SKM-1 treated with dmso at 0.1 percent for 144 hours (cell line): ENCODE measurements around the gene GRIK4.

ENCODE experiments used
- DNase-seq: peaks from one replicate; lab custom pipeline; 2025; ENCODE audit not compliant: unreplicated experiment; lab: John Stamatoyannopoulos, UW

The GRIK4 gene

DNA sequence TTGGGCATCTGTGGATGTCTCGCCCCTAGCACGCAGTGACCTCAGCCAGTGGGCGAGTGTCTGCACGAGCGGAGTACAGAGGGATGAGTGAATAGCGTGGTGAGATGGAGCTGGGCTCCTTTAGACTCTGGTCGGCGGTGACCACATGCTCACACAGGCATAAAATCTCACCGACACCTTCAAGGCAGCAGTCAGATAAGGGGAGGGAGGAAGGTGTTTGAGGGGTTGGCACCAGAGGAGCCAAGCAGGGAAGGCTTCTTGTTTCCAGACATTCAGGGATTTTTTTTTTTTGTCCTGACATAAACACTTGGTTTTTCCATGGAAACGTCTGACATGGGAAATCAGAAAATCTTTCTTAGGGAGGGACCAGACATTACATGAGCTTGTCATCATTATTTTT lies 35.8 kb downstream of the GRIK4 start:
- no peak for DNase-seq

GRCh38 chr11:120547811-120548681 lies 36.5 kb downstream of the GRIK4 start:
- peak; percentile 1 for DNase-seq

GRCh38 chr11:120548682-120549209 lies 37.2 kb downstream of the GRIK4 start:
- DNase-seq, result no peak

- DNase-seq, result no peak
These were observed 37.8 kb downstream of the GRIK4 start for GRCh38 chr11:120549346-120549745.

- DNase-seq, result no peak
These were observed 38.5 kb downstream of the GRIK4 start for GRCh38 chr11:120550007-120550406.

GRCh38 chr11:120551191-120551590 lies 39.6 kb downstream of the GRIK4 start:
- no peak for DNase-seq

DNA sequence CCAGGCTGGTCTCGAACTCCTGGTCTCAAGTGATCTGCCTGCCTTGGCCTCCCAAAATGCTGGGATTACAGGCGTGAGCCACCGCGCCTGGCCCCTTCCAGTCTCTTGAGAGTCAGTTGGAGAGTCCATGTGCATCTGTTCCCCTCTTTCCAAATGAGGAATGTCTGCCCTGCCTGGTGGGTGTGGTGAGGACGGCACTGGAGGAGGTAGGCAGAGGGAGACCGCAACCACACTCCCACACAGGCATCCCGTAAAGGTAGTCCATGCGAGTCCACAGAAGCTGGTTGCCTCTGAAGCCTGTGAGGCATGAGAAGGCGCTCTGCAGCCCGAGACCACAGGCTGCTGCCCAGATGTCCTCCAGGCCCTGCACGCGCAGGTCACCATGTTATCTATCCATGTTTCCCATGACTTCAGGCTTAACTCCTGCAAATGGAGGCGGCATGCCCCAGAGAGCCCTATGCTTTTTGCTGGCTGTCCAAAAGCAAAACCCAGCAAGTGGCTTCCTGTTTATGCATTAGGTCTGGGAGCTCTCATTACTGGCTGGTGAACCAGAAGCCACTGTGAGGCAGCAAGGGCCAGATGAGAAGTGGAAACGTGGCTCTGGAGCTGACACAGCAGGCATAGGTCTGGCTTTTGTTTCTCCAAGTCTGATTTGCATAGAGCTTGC lies 43.4 kb downstream of the GRIK4 start:
- no peak for DNase-seq

DNA sequence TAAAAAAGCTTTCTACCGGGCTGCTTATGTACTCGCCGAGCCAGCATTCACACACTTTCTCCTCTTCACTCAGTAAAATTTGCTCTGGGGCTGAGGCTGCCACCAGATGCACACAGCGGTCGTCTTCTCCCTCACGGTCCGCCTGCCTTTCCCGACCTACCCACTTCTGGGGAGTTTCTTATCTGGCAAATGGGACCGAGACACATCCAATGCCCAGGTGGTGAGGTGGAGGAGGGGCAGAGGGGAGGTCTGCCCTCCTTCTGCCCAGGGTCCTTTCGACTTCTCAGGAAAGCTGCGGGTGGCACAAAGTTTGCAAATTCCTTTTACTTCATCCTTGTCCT lies 43.9 kb downstream of the GRIK4 start:
- no peak for DNase-seq

GRCh38 chr11:120556797-120557196 lies 45.2 kb downstream of the GRIK4 start:
- no peak for DNase-seq

- no peak for DNase-seq
These were observed 47.3 kb downstream of the GRIK4 start for GRCh38 chr11:120558744-120559431.

- no peak for DNase-seq
These were observed 49.7 kb downstream of the GRIK4 start for GRCh38 chr11:120561286-120561685.

GRCh38 chr11:120562806-120563425 lies 51.4 kb downstream of the GRIK4 start:
- DNase-seq, result no peak

- DNase-seq, result no peak
These were observed 52.4 kb downstream of the GRIK4 start for GRCh38 chr11:120563703-120564572.

GRCh38 chr11:120564573-120565311 lies 53.2 kb downstream of the GRIK4 start:
- DNase-seq, result no peak

- no peak for DNase-seq
These were observed 54.1 kb downstream of the GRIK4 start for GRCh38 chr11:120565466-120566155.

DNA sequence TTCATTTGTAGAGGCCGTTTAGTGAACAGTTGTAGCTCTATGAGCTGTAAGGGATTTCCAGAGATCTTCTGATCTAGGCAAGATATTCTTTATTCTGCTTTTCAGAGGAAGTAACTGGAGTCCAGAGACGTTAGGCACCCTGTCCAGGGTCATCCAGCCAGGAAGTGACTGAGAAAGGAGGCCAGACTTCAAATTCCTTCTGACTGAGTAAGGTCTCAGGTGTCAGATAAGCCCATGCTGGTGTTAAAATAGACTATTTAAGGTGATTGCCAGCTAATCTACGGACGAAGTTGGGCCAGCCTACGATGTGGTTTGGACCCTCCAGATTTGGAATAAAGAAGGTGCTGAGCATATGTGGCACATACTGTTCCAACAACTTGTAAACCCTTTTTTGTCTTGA lies 54.6 kb downstream of the GRIK4 start:
- DNase-seq, result no peak

DNA sequence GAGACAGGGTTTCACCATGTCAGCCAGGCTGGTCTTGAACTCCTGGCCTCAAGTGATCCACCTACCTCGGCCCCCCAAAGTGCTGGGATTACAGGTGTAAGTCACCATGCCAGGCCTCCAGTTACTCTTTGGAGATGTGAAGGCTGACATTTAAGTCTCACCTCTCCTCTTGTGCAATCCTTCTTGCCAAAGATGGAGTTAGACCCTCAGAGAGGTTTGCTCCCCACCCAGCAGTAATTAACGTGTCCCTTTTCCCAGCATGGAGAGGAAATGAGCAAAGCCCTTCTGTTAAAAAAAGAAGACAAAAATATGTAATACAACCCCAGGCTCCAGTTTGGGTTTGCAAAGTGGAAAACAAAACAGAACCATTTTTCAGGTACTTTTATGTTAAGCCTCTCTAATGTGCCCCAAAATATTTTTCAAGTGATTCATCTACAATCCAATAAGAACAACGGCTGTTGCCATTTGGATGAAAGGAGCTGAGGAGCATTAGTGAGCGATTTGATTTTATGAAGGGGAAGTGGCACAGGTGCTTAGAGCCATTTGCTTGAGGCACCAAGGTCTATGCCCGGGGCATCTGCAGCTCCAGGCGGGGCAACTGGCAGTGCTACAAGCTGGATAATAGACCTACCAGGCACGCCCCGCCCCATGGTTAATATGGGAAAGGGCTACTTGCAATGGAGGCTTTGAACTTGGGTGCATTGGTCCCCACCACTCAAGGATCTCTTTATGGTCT lies 57.2 kb downstream of the GRIK4 start:
- DNase-seq, result no peak

GRCh38 chr11:120569861-120570260 lies 58.3 kb downstream of the GRIK4 start:
- DNase-seq, result no peak
